ENCODE data around the gene CETN2. TPM values are rescaled to one million over a fixed set of nuclear protein-coding genes. Genes with fewer than 3 reads are reported as not detected.
A peak's percentile ranks its signal among the peaks of the same experiment; 100 is the strongest.

Gene CETN2
- 1 to 10 TPM; 8.6 to 9.8 (median 9.6) TPM for total RNA-seq

DNA sequence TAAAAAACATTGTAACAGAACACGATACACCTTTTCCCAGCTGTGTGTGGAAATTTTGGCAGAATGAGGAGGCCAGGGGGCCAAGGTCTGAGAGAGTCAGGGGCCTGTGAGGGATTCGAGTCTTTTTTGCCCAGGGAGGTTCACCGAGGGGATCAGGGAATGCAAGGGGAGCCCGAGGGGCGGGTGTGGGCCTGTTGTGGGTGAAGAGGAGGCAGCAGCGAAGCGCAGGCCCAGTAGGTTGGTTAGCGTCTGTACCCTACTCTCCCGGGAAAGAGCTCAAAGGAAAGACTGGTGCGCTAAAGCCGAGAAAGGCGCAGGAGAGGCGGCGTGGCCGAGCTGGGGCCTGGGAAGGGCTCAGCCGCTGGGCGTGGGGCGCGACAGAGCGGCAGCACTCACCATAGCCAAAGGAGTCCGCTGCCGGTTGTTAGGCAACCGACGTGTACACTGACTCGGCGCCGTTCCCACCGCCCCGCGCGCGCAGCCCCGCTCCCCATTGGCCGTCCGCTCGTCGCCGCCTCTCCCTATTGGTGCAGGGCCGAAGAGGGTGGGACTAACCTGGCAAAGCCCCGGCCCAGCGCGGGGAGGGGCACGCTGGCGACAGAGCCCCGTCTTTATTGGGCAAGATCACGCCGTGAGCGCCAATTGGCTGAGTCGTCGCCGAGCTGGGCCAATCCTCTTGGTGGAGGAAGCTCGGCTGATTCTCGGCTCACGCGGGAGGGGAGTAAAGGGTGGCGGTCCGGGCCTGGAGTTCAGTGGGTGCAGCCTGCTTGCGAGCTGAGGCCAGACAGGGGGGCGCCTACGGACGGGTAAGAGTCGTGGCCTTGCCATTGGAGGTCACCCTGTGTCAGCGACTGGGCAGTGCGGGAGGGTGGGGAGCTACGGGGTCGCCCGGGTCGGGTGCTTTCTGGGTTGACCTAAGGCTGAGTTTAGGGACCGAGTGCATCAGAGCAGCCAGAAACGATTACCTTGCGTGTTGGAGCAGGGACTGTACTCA is at the start of gene CETN2, which contains the start of gene NSDHL:
Gene CETN2, minus strand, starts transcription at position 446 of the 994 bp plus-strand sequence. Its CDS starts 47 bp downstream, at position 399.
Gene NSDHL, plus strand, starts transcription at position 752 of the 994 bp plus-strand sequence. CDS start 15,262 bp downstream, outside the sequence.
- Mint-ChIP-seq H3K4me1 (ENCODE audit: low read depth) (peaks cover 20% of the 10 kb centered on the region), H3K4me3 (peak within 1 kb of the TSS; percentile 90), H3K36me3 (ENCODE audit: insufficient read depth) (peaks cover 6% of the 10 kb centered on the region), H3K9me3 (no peaks in the 10 kb centered on the region), H3K27me3 (ENCODE audit: low read depth) (no peaks in the 10 kb centered on the region)
- DNase-seq, result peak; percentile 89
- peak; percentile 97 to 99 for ATAC-seq

DNA sequence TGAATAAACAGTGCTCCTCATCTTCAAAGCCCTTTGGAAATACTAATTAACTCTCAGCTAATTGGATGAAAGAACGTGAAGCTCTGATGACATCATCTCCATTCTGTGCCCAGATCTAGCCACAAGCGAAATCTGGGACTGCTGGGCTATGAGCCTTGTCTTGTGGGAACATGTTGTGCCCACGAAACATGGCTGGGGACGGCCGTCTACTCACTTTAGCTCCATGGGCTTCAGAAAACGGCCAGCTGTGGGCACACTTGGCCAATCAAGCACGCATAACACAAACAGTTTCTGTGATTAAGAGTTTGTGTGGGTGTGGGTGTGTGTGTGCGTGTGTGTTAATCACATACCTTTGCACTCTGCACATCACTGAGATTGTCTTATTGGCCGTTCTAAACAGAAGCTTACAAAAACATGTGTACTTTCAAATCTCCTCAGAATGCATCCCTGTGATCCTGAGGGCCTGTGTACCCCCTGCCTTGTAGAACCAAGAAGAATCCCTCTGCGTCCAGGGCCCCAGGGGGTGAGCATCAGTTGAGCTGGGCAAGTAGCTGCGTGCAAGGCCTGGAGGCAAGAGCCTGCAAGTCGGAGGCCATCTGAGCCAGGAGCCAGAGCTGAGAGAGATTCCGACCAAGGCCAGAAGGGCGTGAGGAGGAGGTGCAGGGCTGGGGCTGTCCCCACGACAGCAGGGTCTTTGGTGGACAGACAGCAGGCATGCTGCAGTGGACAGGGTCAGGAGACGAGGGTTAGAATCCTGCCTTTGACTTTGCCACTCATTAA is 48.6 kb upstream of the CETN2 start:
- DNase-seq (no peak), ATAC-seq (no peak)
- no peaks in the 10 kb centered on the region for H3K36me3 Mint-ChIP-seq (ENCODE audit: insufficient read depth)
- H3K4me3 Mint-ChIP-seq, result no peak overlapping the region
- H3K4me1 Mint-ChIP-seq (ENCODE audit: low read depth), result no peaks in the 10 kb centered on the region
- H3K27me3 Mint-ChIP-seq (ENCODE audit: low read depth), result no peaks in the 10 kb centered on the region
- no peaks in the 10 kb centered on the region for H3K9me3 Mint-ChIP-seq

DNA sequence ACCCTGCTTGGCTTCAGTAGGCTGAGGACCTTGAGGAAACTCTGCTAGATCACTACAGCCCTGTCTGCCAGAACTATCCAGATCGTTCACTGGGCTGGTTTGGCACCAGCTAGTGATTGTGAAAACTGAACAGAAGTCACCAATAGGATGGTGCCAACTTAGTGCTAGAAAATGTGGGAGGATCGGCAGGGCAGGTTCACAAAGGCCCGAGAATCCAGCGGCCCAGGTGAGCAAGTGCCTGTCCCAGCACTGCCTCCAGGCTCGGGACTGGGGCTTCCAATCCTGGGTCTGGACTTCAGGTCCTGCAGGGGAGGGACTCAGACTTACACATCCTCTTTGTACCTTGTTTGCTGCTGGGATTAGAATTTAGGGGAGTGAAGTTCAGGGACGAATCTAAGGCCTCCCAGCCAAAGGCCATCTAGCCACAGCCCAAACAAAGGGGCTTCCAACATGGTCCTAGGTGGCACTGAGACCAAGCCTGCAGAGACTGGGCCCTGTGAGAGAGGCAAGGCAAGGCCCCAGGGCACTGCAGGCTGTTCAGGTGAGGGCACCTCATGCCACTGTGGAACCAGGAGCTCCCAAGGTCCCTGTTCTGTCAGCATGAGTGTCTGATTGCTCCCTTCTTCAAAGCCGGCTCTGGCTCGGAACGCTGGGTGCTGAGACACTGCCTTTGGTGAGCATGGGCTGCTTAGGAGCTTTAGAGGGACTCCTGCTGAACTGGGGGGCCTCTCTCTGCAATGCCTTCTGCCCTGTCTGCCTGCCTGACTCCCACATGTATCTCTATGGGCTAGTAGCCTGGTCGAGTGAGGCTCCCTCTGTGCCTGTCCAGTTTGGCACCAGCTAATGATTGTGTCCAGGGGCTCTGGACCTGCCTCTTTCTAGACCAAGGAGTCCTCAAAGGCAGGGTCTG is 46.6 kb upstream of the CETN2 start:
- no peaks in the 10 kb centered on the region for H3K9me3 Mint-ChIP-seq
- no peak overlapping the region for H3K4me3 Mint-ChIP-seq
- H3K36me3 Mint-ChIP-seq (ENCODE audit: insufficient read depth), result no peaks in the 10 kb centered on the region
- no peak for DNase-seq
- peaks cover 6% of the 10 kb centered on the region for H3K4me1 Mint-ChIP-seq (ENCODE audit: low read depth)
- H3K27me3 Mint-ChIP-seq (ENCODE audit: low read depth), result no peaks in the 10 kb centered on the region
- no peak for ATAC-seq

DNA sequence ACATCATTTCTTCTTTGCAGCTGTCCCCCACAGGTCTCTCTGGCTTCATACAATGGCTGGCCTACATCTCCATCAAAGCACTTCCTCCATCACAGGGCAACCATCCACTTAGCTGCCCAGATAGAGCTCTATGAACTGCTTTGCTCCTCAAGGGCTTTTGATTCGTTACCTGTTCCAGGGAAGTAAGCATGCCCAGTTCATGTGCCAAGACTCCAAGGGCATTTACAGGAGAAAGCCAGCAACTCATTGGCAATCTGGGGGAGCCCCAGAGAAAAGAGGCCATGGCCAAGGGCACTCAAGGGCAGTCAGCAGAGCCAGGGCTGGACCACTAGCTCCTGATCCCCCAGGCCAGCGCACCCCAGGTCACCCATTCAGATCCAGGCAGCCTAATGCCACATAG is 42.8 kb upstream of the CETN2 start:
- no peaks in the 10 kb centered on the region for H3K27me3 Mint-ChIP-seq (ENCODE audit: low read depth)
- ATAC-seq, result no peak
- H3K4me1 Mint-ChIP-seq (ENCODE audit: low read depth), result peaks cover 12% of the 10 kb centered on the region
- H3K4me3 Mint-ChIP-seq, result no peak overlapping the region
- DNase-seq, result no peak
- H3K36me3 Mint-ChIP-seq (ENCODE audit: insufficient read depth), result peaks cover 2% of the 10 kb centered on the region
- H3K9me3 Mint-ChIP-seq, result no peaks in the 10 kb centered on the region

DNA sequence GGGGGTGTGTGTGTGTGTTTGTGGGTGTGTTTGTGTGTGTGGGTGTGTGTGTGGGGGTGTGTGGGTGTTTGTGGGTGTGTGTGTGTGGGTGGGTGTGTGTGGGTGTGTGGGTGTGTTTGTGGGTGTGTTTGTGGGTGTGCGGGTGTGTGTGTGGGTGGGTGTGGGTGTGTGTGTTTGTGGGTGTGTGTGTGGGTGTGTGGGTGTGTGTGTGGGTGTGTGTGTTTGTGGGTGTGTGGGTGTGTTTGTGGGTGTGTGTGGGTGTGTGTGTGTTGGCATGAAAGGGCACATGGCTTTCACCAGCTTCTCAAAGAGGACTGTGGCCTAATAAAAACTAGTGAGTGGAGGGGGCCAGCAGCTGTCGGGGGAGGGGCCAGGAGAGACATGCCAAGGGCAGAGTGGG is 42.0 kb upstream of the CETN2 start:
- no peak overlapping the region for H3K4me3 Mint-ChIP-seq
- H3K36me3 Mint-ChIP-seq (ENCODE audit: insufficient read depth), result peaks cover 2% of the 10 kb centered on the region
- H3K9me3 Mint-ChIP-seq, result no peaks in the 10 kb centered on the region
- H3K4me1 Mint-ChIP-seq (ENCODE audit: low read depth), result peaks cover 12% of the 10 kb centered on the region
- no peak for DNase-seq
- H3K27me3 Mint-ChIP-seq (ENCODE audit: low read depth), result no peaks in the 10 kb centered on the region
- no peak for ATAC-seq

DNA sequence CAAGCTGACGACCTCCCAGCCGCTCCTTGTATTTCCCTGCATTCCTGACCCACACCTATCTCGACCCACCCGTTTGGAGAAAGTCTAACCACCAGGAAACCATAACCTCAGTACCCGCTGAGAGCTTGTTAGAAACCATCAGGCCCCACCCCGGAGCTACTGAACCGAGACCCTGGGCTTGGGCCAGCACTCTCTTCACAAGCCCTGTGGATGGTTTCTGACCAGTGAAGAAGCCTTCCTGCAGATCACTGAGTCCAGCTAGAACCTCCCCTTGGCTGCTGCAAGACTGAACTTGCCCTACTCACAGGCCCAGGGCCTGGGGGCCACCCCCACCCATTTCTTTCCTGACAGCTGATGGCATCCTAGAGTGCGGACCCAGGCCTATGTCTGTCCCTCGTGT is 40.7 kb upstream of the CETN2 start:
- no peaks in the 10 kb centered on the region for H3K27me3 Mint-ChIP-seq (ENCODE audit: low read depth)
- ATAC-seq (no peak), DNase-seq (no peak)
- no peaks in the 10 kb centered on the region for H3K9me3 Mint-ChIP-seq
- no peak overlapping the region for H3K4me3 Mint-ChIP-seq
- H3K36me3 Mint-ChIP-seq (ENCODE audit: insufficient read depth), result peaks cover 4% of the 10 kb centered on the region
- H3K4me1 Mint-ChIP-seq (ENCODE audit: low read depth), result peaks cover 12% of the 10 kb centered on the region

DNA sequence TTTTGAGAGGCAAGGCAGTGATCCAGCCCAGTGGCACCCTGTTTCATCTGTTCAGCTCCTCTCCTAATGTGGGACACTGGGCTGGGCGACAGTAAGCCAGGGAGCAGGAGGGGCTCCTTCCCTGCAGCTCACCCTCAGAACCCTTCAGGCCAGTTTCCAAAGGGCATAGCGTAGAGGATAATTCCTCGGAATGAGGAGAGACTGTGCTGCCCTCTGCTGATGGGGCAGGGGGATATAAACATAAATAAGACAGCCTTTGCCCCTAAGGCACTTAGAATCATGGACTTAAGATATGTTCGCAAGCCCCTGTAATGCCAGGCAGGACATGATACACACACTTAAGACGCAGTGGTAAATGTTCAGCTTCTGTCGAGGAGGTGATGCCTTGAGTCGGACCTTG is 39.4 kb upstream of the CETN2 start:
- no peak for DNase-seq
- peaks cover 12% of the 10 kb centered on the region for H3K4me1 Mint-ChIP-seq (ENCODE audit: low read depth)
- H3K9me3 Mint-ChIP-seq, result no peaks in the 10 kb centered on the region
- no peak overlapping the region for H3K4me3 Mint-ChIP-seq
- no peaks in the 10 kb centered on the region for H3K27me3 Mint-ChIP-seq (ENCODE audit: low read depth)
- no peak for ATAC-seq
- H3K36me3 Mint-ChIP-seq (ENCODE audit: insufficient read depth), result peaks cover 4% of the 10 kb centered on the region

DNA sequence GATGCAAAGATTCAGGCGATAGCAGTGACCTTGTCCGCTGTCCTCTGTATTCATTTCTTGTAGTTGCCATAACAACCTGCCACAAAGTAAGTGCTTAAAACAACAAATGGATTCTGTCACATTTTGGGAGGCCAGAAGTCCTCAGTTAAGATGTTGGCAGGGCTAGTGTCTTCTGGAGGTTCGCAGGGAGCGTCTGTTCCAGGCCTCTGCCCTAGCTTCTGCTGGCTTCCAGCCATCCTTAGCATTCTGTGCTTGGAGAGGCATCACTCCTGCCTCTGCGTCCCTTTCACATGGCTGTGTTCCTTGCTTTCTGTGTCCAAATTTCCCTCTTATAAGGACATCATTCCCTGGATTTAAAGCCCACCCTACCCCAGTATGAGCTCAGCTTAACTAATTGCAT is 35.8 kb upstream of the CETN2 start:
- Mint-ChIP-seq H3K4me1 (ENCODE audit: low read depth) (no peaks in the 10 kb centered on the region), H3K36me3 (ENCODE audit: insufficient read depth) (peaks cover 11% of the 10 kb centered on the region), H3K27me3 (ENCODE audit: low read depth) (no peaks in the 10 kb centered on the region), H3K4me3 (no peak overlapping the region), H3K9me3 (no peaks in the 10 kb centered on the region)
- no peak for ATAC-seq
- DNase-seq, result no peak

DNA sequence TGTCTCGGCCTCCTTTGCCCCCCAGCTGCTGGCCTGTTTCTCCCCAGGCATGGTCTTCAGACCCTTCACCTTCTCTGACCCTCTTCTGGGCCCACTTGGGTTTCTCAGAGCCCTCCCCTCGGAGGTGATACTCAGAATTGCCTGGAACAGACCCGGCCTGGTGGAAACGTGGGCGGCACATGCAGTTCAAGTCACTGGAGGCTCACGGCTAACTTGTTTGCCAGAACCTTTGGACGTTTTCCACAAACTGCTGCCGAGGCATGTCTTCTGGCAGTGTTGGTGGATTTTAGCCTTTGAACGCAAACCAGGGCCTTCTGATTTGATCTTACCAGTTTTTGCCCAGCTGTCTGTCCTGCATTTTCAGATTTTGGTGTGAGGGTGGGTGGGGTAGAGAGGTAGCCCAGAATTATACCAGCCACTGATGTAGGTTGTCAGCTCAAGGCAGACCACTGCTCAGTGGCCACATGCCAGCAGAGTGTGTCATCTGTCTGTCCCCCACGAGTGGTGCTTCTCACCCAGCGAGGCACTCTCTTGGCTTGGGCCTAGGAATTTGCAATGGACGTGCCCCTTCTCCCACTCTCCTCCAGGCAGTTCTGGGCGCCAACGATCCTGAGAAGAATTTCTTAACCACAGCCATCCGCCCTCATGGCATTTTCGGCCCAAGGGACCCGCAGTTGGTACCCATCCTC is 34.8 kb upstream of the CETN2 start:
- H3K36me3 Mint-ChIP-seq (ENCODE audit: insufficient read depth), result peaks cover 12% of the 10 kb centered on the region

DNA sequence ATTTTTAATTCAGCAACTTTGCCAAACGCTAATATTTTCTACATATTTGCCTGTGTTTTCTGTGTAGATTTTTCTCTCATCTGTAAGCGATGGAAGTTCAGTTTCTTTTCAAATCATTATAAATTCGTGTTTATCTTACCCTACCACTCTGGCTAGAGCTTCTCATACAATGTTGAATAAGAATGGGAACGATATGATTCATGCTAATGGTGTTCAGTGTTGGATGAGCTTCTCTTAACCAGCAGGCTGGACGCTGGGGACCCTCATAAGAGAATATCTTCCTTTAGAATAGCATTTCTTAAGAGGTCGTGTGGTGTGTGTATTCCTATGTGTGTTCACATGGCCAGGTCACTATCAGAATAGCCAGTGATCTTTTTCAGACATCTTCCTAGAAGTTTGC is 31.3 kb upstream of the CETN2 start:
- Mint-ChIP-seq H3K4me3 (no peak overlapping the region), H3K36me3 (ENCODE audit: insufficient read depth) (peaks cover 21% of the 10 kb centered on the region)

More for the DNA sequence above, 34.8 kb upstream of the CETN2 start:
- no peaks in the 10 kb centered on the region for H3K4me1 Mint-ChIP-seq (ENCODE audit: low read depth)
- ATAC-seq (no peak), DNase-seq (no peak)
- no peaks in the 10 kb centered on the region for H3K27me3 Mint-ChIP-seq (ENCODE audit: low read depth)
- no peak overlapping the region for H3K4me3 Mint-ChIP-seq
- no peaks in the 10 kb centered on the region for H3K9me3 Mint-ChIP-seq

DNA sequence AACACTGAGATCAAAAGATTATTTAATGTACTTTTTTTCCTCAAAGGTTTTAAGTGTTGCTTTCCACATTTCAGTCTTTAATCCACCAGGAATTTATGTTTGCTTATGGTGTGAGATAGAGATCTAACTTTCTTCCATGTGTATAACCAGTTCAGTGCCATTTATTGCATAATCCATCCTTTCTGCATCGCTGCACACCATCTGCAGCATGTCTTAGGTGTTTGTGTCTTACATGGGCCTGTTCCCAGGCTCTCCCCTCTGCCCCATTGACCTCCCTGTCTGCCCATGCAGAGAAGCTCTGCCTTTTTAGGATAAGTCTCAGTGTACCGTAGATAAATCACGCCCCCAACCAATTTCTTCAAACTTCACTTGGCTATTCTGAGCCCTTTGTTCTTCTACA is 30.6 kb upstream of the CETN2 start:
- no peaks in the 10 kb centered on the region for H3K4me1 Mint-ChIP-seq (ENCODE audit: low read depth)
- no peak overlapping the region for H3K4me3 Mint-ChIP-seq
- ATAC-seq (no peak), DNase-seq (no peak)
- H3K36me3 Mint-ChIP-seq (ENCODE audit: insufficient read depth), result peaks cover 21% of the 10 kb centered on the region
- no peaks in the 10 kb centered on the region for H3K27me3 Mint-ChIP-seq (ENCODE audit: low read depth)
- H3K9me3 Mint-ChIP-seq, result no peaks in the 10 kb centered on the region

More for the DNA sequence above, 31.3 kb upstream of the CETN2 start:
- Mint-ChIP-seq H3K9me3 (no peaks in the 10 kb centered on the region), H3K27me3 (ENCODE audit: low read depth) (no peaks in the 10 kb centered on the region), H3K4me1 (ENCODE audit: low read depth) (no peaks in the 10 kb centered on the region)
- no peak for ATAC-seq
- DNase-seq, result no peak

DNA sequence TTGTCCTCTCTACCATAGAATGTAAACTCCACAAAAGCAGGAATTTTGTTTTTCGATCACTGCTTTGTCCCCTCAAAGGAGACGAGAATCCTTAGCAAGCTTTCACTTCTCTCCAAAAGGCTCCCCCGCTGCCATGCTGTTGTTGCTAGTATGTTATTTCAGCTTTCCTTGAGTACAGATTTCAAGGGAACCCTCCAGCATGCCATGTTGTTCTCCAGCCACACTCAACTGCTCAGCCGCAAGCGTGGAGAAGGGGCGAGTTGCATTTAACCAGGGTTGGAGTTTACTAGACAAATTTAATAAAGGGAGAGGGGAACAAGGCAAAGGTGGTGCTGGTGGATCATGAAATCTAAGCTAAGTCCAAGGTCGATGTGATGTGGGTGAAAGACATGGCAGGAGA is 23.4 kb upstream of the CETN2 start:
- Mint-ChIP-seq H3K4me1 (ENCODE audit: low read depth) (no peaks in the 10 kb centered on the region), H3K9me3 (no peaks in the 10 kb centered on the region), H3K36me3 (ENCODE audit: insufficient read depth) (peaks cover 38% of the 10 kb centered on the region), H3K4me3 (no peak overlapping the region), H3K27me3 (ENCODE audit: low read depth) (no peaks in the 10 kb centered on the region)
- ATAC-seq (no peak), DNase-seq (no peak)

DNA sequence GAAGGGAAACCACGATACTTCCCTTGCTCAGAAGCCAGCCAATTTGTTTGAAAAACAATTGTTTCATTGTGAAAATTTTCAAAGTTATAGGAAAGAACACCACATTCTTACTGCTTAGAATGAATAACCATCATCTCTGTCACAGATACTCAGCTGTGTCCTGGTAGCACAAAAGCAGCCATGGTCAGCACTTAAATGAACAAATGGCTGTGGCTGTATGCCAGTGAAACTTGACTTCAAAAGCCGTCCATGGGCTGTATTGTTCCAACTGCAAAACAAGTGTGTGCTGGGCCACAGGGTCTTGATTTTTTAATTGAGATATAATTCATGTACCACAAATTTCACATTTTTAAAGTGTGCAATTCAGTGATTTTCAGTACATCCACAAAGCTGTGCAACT is 19.9 kb upstream of the CETN2 start:
- Mint-ChIP-seq H3K36me3 (ENCODE audit: insufficient read depth) (peaks cover 35% of the 10 kb centered on the region), H3K4me3 (no peak overlapping the region)
- no peak for ATAC-seq

More for the DNA sequence above, 19.9 kb upstream of the CETN2 start:
- H3K9me3 Mint-ChIP-seq, result no peaks in the 10 kb centered on the region
- no peaks in the 10 kb centered on the region for H3K27me3 Mint-ChIP-seq (ENCODE audit: low read depth)
- H3K4me1 Mint-ChIP-seq (ENCODE audit: low read depth), result no peaks in the 10 kb centered on the region
- no peak for DNase-seq
